IPS DF 19.7 (cell line): ENCODE measurements around the gene KRTAP10-4.
"Not testable (repeated sequence)": the region's sequence is repeated elsewhere in the genome, so short reads cannot be mapped to it uniquely, and the experiment has no call there.

Source experiments
- DNase-seq: peaks from one replicate; pipeline ENCODE4 v3.0.0-alpha.2; 2013; ENCODE audit warnings: low read depth, low spot score

The KRTAP10-4 gene

GRCh38 chr21:44557491-44558328, 15.8 kb upstream of the KRTAP10-4 start:
- no peak for DNase-seq

GRCh38 chr21:44558329-44558675, 15.2 kb upstream of the KRTAP10-4 start:
- DNase-seq: not testable (repeated sequence)

- DNase-seq: no peak
Observed at GRCh38 chr21:44558695-44559094, 14.8 kb upstream of the KRTAP10-4 start, which contains the start of gene KRTAP10-3. Gene KRTAP10-3 (minus strand): TSS chr21:44558795. CDS start chr21:44558715, 80 bp downstream.

GRCh38 chr21:44564099-44564498, 9.4 kb upstream of the KRTAP10-4 start:
- DNase-seq: no peak

GRCh38 chr21:44564886-44565598, 8.5 kb upstream of the KRTAP10-4 start:
- no peak for DNase-seq

GRCh38 chr21:44566403-44566802, 7.1 kb upstream of the KRTAP10-4 start:
- DNase-seq: no peak

GRCh38 chr21:44567481-44568171, 5.9 kb upstream of the KRTAP10-4 start:
- DNase-seq: no peak

GRCh38 chr21:44568261-44568660, 5.3 kb upstream of the KRTAP10-4 start:
- DNase-seq: no peak

- no peak for DNase-seq
Observed at GRCh38 chr21:44568667-44569556, 4.6 kb upstream of the KRTAP10-4 start.

- DNase-seq: no peak
Observed at GRCh38 chr21:44569861-44570517, 3.5 kb upstream of the KRTAP10-4 start.

GRCh38 chr21:44571296-44571695, 2.2 kb upstream of the KRTAP10-4 start:
- no peak for DNase-seq

GRCh38 chr21:44571844-44572782, 1.4 kb upstream of the KRTAP10-4 start:
- DNase-seq: no peak

GRCh38 chr21:44572959-44573583, 458 bp upstream of the KRTAP10-4 start:
- no peak for DNase-seq

GRCh38 chr21:44574457-44575306, 1.2 kb downstream of the KRTAP10-4 start:
- no peak for DNase-seq

GRCh38 chr21:44575307-44576024, 1.9 kb downstream of the KRTAP10-4 start:
- DNase-seq: no peak

- DNase-seq: no peak
Observed at GRCh38 chr21:44576025-44576420, 2.5 kb downstream of the KRTAP10-4 start.

GRCh38 chr21:44578371-44579055, 5.0 kb downstream of the KRTAP10-4 start:
- no peak for DNase-seq
